Caki2 (cell line): ENCODE data around the gene ATP1B1. TPM values are rescaled to one million over a fixed set of nuclear protein-coding genes. Genes with fewer than 3 reads are reported as not detected.
"Not testable (repeated sequence)": the region's sequence is repeated elsewhere in the genome, so short reads cannot be mapped to it uniquely, and the experiment has no call there.

ENCODE experiments used
- DNase-seq: peaks from one replicate; pipeline ENCODE4 v3.0.0-alpha.2; 2015; ENCODE audit warnings: low read depth
- in situ Hi-C: cut with HindIII; loops from 2 replicates; pipeline ENCODE4 v1.10.0; 2016; ENCODE audit warnings: low sequenced_read_pairs, low pct_unique_long_range_greater_than_20kb, mixed read lengths
- total RNA-seq: library from RNA; depleted of rRNA; stranded (reverse); fragments of >200 nt; shearing (Covaris generic); gene quantifications from 2 replicates; pipeline ENCODE4 v1.2.3, GENCODE V29; 2014; ENCODE audit warnings: low replicate concordance

Gene ATP1B1
- total RNA-seq, 1 experiment from 2014 or later = 115 TPM

- DNase-seq = no peak
- in situ Hi-C loops = no loop called here
Observed at GRCh38 chr1:169150641-169151337, 44.3 kb downstream of the ATP1B1 start.

DNA sequence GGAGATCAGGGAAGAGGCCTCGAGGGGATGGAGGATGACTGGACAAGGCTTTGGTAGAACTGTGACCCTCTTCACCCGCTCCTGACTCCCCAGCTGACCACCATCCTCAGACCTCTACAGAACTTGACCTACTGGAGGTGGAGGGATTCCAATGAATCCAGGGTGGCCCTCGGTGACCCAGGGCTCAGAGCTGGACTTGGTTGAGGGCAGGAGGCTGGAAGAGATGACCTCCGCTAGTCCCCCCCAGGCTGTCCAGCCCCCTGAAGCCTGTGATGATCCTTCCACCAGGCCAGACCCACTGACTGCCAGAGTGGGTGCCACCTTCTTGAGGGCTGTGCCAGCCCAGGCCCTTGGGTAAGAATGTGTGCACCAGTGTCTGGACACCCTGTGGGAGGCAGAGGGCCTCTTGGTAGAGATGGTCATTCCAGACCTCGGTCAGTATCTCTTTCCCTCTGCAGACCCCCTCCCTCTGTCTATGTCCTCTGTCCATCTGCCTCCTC is 44.9 kb downstream of the ATP1B1 start:
- in situ Hi-C loops = no loop called here
- DNase-seq = no peak

GRCh38 chr1:169155675-169156074 is 49.2 kb downstream of the ATP1B1 start:
- in situ Hi-C loops = no loop called here
- no peak for DNase-seq

DNA sequence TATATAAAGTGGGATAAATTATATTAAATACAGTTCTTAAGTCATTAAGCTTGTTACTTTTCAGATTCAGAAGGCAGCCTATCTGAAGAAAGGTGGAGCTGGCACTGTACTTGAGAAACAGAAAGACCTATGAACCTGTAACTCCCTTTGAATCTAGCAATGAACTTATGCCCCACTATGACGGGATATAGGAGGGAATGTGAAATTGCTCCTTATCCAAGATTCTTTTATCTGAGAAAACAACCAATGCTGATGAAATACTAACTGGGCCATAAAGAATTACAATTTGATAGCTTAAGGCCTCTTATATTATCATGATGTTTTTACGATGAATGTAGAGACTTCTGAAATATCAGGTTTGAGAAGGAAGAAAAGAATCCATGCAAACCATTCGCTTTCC is 50.1 kb downstream of the ATP1B1 start:
- DNase-seq = no peak
- in situ Hi-C loops = no loop called here

DNA sequence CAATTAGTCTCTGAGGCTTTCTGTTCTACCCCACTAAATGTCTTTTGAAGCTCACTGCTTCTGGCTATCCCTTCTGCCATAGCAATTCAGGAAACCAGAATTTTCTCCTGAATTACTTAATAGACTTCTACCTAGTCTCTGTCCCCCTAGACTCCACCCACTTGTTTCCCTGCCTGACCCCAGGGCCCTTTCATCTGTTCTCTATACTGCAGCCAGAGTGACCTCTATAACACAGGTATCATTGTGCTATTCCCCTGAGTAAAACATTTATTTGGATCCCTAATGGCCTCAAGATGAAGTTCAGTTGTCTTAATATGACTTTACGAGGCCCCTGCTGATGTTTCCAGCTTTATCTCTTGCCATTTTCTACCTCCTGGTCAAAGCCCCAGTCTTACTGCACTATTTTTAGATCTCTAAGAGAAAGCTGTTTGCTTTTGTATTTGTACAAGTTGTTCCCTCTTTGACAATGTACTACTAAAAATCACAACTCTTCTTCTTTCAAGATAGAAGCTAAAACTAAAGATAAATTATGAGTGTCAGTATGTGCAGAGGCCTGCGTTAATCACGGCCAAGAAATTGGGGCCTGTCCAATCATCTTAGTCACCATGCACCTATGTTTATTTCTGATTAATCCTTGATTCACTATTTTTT is 54.5 kb downstream of the ATP1B1 start:
- no peak for DNase-seq
- in situ Hi-C loops = no loop called here

- in situ Hi-C loops = no loop called here
- no peak for DNase-seq
Observed at GRCh38 chr1:169161496-169162194, 55.2 kb downstream of the ATP1B1 start.

GRCh38 chr1:169163059-169163458 is 56.6 kb downstream of the ATP1B1 start:
- in situ Hi-C loops = no loop called here
- no peak for DNase-seq

DNA sequence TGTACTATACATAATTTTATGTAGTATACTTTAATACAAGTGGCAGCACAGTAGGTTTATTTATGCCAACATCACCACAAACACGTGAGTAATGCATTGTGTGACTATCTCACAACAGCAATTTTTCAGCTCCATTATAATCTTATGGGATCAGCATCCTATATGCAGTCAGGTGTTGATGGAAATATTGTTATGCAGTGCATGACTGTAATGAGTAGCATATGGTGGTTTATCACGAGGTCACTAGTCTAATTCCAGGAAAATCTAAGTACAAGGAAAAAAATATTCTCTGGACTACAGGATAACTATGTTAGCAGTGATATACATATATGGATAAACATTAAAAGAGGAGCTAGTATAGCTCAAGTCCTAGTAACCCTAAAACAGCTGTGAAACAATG is 69.0 kb downstream of the ATP1B1 start:
- no peak for DNase-seq
- in situ Hi-C loops = no loop called here

DNA sequence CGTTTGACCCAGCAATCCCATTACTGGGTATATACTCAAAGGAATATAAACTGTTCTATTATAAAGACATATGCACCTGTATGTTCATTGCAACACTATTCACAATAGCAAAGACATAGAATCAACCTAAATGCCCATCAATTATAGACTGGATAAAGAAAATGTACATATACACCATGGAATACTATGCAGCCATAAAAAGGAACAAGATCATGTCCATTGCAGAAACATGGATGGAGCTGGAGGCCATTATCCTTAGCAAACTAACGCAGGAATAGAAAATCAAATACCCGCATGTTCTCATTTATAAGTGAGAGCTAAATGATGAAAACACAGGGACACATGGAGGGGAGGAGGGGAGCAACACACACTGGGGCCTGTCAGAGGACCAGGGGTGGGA is 72.9 kb downstream of the ATP1B1 start:
- in situ Hi-C loops, DNase-seq: not testable (repeated sequence)

DNA sequence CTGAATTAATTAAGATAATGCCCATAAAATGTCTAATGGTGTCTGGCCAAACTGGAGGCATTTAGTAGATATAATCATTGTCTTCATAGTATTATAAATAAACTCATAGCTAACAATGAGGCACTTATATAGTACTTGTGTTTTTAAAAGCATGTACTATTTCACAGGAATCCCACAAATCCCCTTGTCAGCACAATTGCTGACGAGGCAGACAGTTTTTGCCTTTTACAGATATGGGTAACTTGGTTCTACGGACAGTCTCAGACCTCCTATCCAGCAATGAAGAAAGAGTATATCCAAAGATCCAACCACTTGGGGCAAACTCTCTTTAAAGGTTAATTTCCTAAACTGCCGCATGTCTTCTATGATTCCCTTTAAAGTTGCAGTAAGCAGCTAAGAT is 73.7 kb downstream of the ATP1B1 start:
- no peak for DNase-seq
- in situ Hi-C loops = no loop called here
